HepG2 (cell line): ENCODE results near the gene LRRC8E. TPM values are rescaled to one million over a fixed set of nuclear protein-coding genes. Genes with fewer than 3 reads are reported as not detected.

ENCODE experiments used
- CHD2 ChIP-seq: IDR thresholded peaks from 2 replicates; pipeline ENCODE4 v1.6.1; 2011; ENCODE audit warnings: low read depth, low read length, improper control_type of control experiment
- E2F2 ChIP-seq: sonication (generic); formaldehyde crosslinking; IDR thresholded peaks from 2 replicates; pipeline ENCODE4 v1.4.0; 2020; ENCODE audit warnings: missing genetic modification reagents, borderline replicate concordance
- IRF1 ChIP-seq: sonication (generic); formaldehyde crosslinking; IDR thresholded peaks from 2 replicates; pipeline ENCODE4 v1.4.0; 2020; ENCODE audit warnings: low read depth, mild to moderate bottlenecking, missing genetic modification reagents
- MAFG ChIP-seq: sonication (generic); formaldehyde crosslinking; IDR thresholded peaks from 2 replicates; pipeline ENCODE4 v1.5.1; 2020; ENCODE audit warnings: mild to moderate bottlenecking, missing genetic modification reagents
- MYPOP ChIP-seq: sonication (generic); formaldehyde crosslinking; IDR thresholded peaks from 2 replicates; pipeline ENCODE4 v1.8.1; 2023; ENCODE audit warnings: mild to moderate bottlenecking, moderate library complexity, missing genetic modification reagents
- POLR2A ChIP-seq, 2 experiments: IDR thresholded peaks; 2 replicates each; pipeline ENCODE4 v1.6.1; 2011; ENCODE audit warnings: low read depth in 2 of 2, low read length in 2 of 2, mild to moderate bottlenecking in 1 of 2, moderate library complexity in 1 of 2; ENCODE audit not compliant: insufficient read depth in 1 of 2
- ZMAT5 ChIP-seq: sonication (generic); formaldehyde crosslinking; IDR thresholded peaks from 2 replicates; pipeline ENCODE4 v1.5.0; 2020; ENCODE audit warnings: mild to moderate bottlenecking, low read depth, missing genetic modification reagents, borderline replicate concordance
- ZMYM4 ChIP-seq: sonication (generic); formaldehyde crosslinking; IDR thresholded peaks from 2 replicates; pipeline ENCODE4 v1.8.1; 2023; ENCODE audit warnings: mild to moderate bottlenecking, missing genetic modification reagents
- ZNF136 ChIP-seq: sonication (generic); formaldehyde crosslinking; IDR thresholded peaks from 2 replicates; pipeline ENCODE4 v1.8.1; 2022; ENCODE audit warnings: low read depth, mild to moderate bottlenecking, moderate library complexity, missing genetic modification reagents
- ZNF276 ChIP-seq: sonication (generic); formaldehyde crosslinking; IDR thresholded peaks from 2 replicates; pipeline ENCODE4 v1.4.0; 2020; ENCODE audit warnings: mild to moderate bottlenecking, low read depth, missing genetic modification reagents
- ZNF609 ChIP-seq: sonication (generic); formaldehyde crosslinking; IDR thresholded peaks from 2 replicates; pipeline ENCODE4 v1.4.0; 2020; ENCODE audit warnings: mild to moderate bottlenecking, missing genetic modification reagents, borderline replicate concordance
- ZNF670 ChIP-seq: sonication (generic); formaldehyde crosslinking; IDR thresholded peaks from 2 replicates; pipeline ENCODE4 v1.8.0; 2022; ENCODE audit warnings: mild to moderate bottlenecking, missing genetic modification reagents, borderline replicate concordance
- ZNF674 ChIP-seq: sonication (generic); formaldehyde crosslinking; IDR thresholded peaks from 2 replicates; pipeline ENCODE4 v1.5.0; 2020; ENCODE audit warnings: low read depth, mild to moderate bottlenecking, missing genetic modification reagents
- ZSCAN5A ChIP-seq: sonication (generic); formaldehyde crosslinking; IDR thresholded peaks from 2 replicates; pipeline ENCODE4 v1.8.0; 2022; ENCODE audit warnings: mild to moderate bottlenecking, missing genetic modification reagents, borderline replicate concordance
- polyA plus RNA-seq, 8 experiments: library from polyadenylated mRNA; depleted of rRNA in 3 of 8; stranded (reverse) in 7 of 8; unstranded in 1 of 8; fragments of >200 nt; fragmentation: Illumina TruSeq in 4 of 8; extraction: Trizol in 4 of 8; gene quantifications; 2 replicates each; pipeline versions ENCODE4 v1.2.1 to v1.2.3, GENCODE V29; 2011 to 2016; ENCODE audit warnings: low read depth in 4 of 8, missing spikeins in 1 of 8, mixed read lengths in 1 of 8; ENCODE audit not compliant: insufficient read depth in 1 of 8
- total RNA-seq, 5 experiments: library from RNA; depleted of rRNA; stranded (reverse); fragments of >200 nt; fragmentation: Illumina TruSeq; extraction: Trizol; gene quantifications; 2 replicates each; pipeline ENCODE4 v1.2.3, GENCODE V29; 2016; ENCODE audit warnings: low read depth in 1 of 5

The LRRC8E gene
- total and polyA plus RNA-seq, 2 of the 13 experiments (the other 11 are each of a cell fraction or from before 2014, with no cell fraction given): 8.0 to 10.3 TPM

- TF ChIP-seq ZNF609 (no peak), ZSCAN5A (CRISPR knock-in tag) (no peak), ZMYM4 (peak; percentile 30; the same call in 1 of the 2 replicates), IRF1 (CRISPR knock-in tag) (no peak), ZNF674 (CRISPR knock-in tag) (no peak), ZNF276 (CRISPR knock-in tag) (0 out of 2 replicates have a peak, but pooled peaks have one; percentile 57), CHD2 (no peak), POLR2A (IDR thresholded peaks at IDR 0.05; ENCODE audit: insufficient read depth in 1 of 2, low read depth in 2 of 2, low read length in 2 of 2) (no peak), ZMAT5 (CRISPR knock-in tag) (no peak), ZNF136 (no peak), E2F2 (no peak), MYPOP (no peak), MAFG (no peak), ZNF670 (CRISPR knock-in tag) (no peak)
Observed at GRCh38 chr19:7871437-7872305, 16.6 kb upstream of the LRRC8E start (continued).
